ENCODE results near the gene ZNF335.
"Not testable (repeated sequence)": the region's sequence is repeated elsewhere in the genome, so short reads cannot be mapped to it uniquely, and the experiment has no call there.

ZNF335 gene

GRCh38 chr20:45970646-45971424 lies 1.2 kb downstream of the ZNF335 start:
- DNase-seq (ENCODE audit: low spot score): peak; percentile 48

GRCh38 chr20:45969712-45970634 lies 2.0 kb downstream of the ZNF335 start:
- DNase-seq (ENCODE audit: low spot score): peak; percentile 86

- DNase-seq (ENCODE audit: low spot score): no peak
Measured at GRCh38 chr20:45968801-45969711, 2.9 kb downstream of the ZNF335 start.

GRCh38 chr20:45968081-45968671 lies 3.8 kb downstream of the ZNF335 start:
- no peak for DNase-seq (ENCODE audit: low spot score)

GRCh38 chr20:45967551-45968080 lies 4.4 kb downstream of the ZNF335 start:
- DNase-seq (ENCODE audit: low spot score): no peak

GRCh38 chr20:45965169-45966002 lies 6.6 kb downstream of the ZNF335 start:
- no peak for DNase-seq (ENCODE audit: low spot score)

GRCh38 chr20:45964006-45964400 lies 8.0 kb downstream of the ZNF335 start:
- DNase-seq (ENCODE audit: low spot score): no peak

- peak; percentile 97 for DNase-seq (ENCODE audit: low spot score)
Measured at GRCh38 chr20:45963059-45964005, 8.7 kb downstream of the ZNF335 start.

- no peak for DNase-seq (ENCODE audit: low spot score)
Measured at GRCh38 chr20:45962031-45962755, 9.8 kb downstream of the ZNF335 start.

GRCh38 chr20:45959956-45960630 lies 11.9 kb downstream of the ZNF335 start:
- no peak for DNase-seq (ENCODE audit: low spot score)

- DNase-seq (ENCODE audit: low spot score): no peak
Measured at GRCh38 chr20:45959126-45959525, 12.9 kb downstream of the ZNF335 start.

GRCh38 chr20:45958593-45958992 lies 13.4 kb downstream of the ZNF335 start:
- DNase-seq (ENCODE audit: low spot score): no peak

- DNase-seq (ENCODE audit: low spot score): no peak
Measured at GRCh38 chr20:45957021-45957941, 14.7 kb downstream of the ZNF335 start.

GRCh38 chr20:45956326-45956725 lies 15.7 kb downstream of the ZNF335 start:
- not testable (repeated sequence) for DNase-seq (ENCODE audit: low spot score)

- DNase-seq (ENCODE audit: low spot score): no peak
Measured at GRCh38 chr20:45953672-45954071, 18.3 kb downstream of the ZNF335 start.

- DNase-seq (ENCODE audit: low spot score): no peak
Measured at GRCh38 chr20:45952861-45953260, 19.1 kb downstream of the ZNF335 start.
